Measurements from ENCODE around the gene AVPI1.
"Not testable (repeated sequence)": the region's sequence is repeated elsewhere in the genome, so short reads cannot be mapped to it uniquely, and the experiment has no call there.

Gene AVPI1

DNA sequence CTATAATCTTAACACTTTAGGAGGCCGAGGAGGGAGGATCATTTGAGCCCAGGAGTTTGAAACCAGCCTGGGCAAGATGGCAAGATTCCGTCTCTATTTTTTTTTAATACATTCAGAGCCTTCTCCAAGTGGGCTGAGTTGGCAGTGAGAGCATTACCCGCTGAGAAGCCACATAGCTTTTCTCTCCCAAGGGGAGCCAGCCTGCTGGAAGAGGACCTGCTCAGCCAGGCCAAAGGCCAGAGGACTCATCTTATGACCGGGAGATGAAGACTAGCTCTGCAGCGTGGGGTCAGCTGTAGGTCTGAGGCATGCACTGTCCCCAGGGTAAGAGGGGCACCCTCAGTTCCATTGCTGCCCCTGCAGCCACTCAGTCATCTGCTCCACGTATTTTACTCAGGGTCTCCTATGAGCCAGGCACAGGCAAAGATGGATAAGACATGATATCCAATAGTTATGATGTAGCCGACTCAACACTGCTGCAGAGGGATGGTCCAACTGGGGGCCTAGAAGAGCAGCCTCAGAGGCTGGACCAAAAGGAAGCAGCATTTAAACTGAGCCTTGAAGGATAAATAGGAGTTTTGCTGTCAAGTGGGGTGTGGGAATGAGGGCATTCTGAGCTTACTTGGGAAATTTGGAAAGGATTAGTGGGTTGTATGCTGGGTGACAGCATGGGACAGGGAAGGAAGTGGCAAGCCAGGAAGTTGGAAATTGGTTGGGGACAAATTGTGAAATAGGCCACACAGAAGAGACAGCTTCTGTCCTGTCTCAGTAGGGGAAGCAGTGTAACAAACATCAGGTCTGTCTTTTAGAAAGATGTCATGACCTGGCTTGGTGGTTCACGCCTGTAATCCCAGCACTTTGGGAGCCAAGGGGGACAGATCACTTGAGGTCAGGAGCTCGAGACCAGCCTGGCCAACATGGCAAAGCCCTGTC, 24.9 kb upstream of the AVPI1 start:
- DNase-seq (ENCODE audit: low spot score): no peak

DNA sequence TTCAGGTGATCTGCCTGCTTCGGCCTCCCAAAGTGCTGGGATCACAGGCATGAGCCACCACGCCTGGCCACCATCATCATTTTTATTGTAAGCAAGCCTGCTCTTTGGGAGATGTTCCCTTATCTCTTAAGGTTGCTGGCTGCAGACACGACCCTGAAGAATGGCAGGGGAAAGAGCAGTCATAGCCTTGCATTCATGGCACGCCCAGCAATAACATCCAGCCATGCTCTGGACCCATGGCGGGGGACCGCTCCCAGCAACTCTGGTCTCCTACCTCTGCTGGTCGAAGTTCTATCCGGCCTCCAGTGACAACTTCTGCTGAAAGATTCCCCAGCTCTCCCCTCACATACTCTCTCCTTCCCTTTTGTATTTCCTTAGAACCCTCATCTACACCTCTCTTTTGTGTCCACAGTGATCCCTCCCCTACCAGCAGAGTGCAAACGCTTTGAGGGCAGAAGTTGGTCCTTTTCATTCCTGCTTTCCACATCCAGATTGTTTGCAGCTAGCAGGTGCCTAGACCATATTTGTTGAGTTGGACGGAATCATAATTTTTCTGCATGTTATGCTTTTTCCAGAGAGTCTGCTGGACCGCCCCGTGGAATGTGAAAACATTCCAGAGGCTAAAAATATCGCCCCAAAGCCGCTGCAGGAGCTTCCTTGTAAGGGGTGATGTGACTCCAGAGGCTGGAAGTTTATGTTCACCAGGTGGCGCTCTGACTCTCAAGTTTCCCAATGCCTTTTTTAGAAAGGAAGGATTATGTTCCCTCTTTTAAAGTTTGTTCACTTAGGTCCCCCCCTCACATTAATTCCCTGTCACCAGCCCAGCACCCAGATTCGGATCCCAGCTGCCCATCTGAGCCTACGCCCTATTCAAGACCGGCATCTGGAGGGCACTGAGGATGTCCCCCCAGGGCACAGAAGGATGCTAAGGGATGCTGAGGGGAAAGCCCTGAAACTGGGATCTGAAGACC, 22.2 kb upstream of the AVPI1 start:
- peak; percentile 78 for DNase-seq (ENCODE audit: low spot score)

DNA sequence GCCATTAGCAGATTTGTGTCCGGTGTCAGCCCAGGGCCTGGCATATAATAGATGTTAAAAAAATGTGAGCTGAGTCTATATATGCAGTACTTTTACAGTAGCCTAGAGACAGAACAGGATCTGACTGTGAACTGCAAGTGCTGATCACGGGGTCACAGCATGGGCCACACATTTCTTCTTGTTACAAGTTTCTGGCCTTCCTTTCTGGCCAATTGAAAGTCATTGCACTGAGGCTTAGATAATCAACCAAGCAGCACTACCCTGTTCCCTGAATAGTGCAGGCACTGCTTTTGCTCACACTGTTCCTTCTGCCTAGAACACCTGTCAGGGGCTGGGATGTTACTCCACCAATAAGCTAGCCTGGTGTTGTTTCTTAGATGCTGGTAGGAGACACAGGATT, 21.1 kb upstream of the AVPI1 start:
- no peak for DNase-seq (ENCODE audit: low spot score)

DNA sequence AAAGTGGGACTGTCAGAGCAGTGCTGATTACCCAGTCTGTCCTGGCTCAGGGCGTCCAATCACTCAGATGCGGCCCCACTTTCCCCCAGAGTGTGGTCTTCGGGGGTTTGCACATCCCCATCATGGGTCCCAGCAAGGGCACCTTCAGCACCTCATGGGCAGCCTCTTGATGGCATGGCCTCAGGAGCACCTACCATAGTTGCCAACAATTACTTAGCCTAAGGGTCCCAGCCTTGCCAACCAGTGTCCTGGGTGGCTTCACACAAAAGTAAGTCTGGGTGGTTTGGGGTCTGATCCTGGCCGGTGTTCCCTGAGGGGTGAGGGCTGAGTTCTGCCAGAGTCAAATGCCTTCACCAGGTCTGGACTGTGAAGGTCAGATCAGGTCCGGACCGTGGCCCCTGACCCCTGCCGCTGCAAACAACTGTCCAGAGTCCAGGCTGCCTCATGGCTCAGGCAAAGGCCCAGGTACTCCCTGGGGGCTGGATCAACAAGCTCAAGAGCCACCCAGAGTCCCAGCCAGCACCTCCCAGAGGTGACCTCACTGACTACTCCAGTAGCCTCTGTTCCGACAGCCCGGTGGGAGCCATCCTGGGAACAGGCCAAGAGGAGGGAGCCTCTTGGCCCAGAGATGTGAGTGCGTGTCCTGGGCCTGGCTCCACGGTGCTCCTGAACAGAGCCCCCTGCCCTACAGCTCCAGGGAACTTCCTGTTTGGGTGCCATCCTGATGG, 20.3 kb upstream of the AVPI1 start:
- no peak for DNase-seq (ENCODE audit: low spot score)

DNA sequence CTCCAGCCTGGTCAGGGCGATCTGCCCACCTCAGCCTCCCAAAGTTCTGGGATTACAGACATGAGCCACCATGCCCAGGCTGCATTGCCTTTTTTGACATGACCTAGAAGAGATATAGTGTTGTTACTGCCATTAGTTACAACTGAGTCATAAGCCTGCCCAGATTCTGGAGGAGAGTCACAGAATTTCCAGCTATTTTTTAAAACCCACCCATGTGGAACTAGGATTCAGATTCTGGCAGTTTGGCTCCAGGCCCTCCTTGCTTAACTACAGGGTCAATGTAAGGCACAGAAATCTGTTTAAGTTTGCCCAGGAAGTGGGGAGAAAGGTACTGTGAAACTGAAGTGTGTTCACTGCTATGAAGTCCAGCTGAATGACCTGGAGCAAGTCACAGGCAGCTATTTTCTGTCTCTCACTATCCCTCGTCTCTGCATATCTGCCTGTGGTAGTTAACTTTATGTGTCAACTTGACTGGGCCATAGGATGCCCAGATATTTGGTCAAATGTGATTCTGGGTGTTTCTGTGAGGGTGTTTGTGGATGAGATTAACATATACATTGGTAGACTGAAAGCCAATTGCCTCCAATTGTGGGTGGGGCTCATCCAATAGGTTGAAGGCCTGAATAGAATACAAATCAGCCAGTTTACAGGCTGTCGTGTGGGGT, 18.1 kb upstream of the AVPI1 start:
- DNase-seq (ENCODE audit: low spot score): no peak

DNA sequence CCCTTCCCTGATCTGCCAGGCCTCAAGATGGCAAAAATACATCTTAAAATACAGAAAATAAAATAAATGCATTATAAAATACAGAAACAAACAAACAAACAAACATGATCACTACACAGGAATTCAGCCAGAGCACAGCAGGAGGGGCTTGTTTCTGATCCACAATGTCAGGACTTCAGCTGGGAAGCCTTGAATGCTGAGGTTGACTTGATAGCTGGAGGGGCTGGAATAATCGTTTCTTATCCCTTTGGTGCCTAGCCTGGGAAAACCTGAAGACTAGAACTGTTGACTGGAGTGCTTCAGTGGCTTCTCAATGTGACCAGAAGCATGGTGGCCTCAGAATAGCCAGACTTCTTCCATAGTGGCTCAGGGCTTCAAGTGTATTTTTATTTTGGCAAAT, 17.3 kb upstream of the AVPI1 start:
- no peak for DNase-seq (ENCODE audit: low spot score)

DNA sequence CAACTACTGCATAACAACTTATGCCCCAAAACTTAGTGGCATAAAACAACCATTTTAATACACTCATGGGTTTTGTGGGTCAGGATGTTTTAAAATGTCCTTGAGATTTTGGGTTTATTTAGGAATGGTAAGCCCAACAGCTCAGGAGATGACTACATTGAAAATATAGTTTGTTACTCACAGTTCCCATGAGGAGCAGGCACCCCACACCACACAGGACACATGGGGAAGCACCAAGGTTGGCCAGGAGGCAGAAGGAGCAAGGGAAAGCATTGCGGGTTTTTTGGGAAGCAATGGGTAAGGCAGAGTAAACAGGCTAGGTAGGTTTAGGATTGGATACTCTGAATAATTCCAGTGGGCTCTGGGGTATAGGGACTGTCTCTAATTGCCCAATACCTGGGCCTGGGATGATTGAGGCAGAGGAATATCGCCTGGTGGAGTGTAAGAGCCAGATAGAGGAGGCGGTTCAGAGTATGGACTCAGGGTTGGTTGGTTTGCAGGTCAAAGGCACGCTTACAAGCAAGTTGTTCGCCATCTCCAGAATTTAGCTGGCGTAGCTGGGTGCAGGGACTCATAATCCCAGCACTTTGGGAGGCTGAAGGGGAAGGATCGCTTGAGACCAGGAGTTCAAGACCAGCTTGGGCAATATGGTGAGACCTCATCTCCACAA, 16.5 kb upstream of the AVPI1 start:
- DNase-seq (ENCODE audit: low spot score): no peak

DNA sequence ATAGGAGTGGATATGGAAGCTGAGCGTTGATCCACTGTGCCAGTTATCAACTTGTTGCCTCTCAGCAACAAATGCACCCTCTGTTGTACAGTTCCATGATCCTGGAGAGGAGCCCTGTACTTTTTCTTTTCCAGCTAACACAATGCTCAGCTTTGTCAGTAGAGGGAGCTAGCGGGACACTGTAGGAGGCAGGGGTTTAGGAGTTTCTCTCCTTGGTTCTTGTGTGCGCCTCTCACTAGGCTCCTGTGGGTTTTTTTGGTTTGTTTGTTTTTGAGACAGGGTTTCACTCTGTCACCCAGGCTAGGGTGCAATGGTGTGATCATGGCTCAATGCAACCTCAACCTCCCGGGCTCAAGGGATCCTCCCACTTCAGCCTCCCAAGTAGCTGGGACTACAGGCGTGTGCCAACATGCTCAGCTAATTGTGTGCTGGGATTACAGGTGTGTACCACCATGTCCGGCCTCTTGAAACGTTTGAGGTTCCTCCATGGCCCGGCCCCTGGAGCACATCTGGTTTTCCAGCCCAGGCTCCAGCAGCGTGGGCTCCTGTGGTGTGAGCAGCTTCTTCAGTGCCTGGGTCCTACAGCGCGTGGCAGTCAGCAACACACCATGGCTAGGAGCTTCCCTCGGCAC, 14.5 kb upstream of the AVPI1 start:
- no peak for DNase-seq (ENCODE audit: low spot score)

DNA sequence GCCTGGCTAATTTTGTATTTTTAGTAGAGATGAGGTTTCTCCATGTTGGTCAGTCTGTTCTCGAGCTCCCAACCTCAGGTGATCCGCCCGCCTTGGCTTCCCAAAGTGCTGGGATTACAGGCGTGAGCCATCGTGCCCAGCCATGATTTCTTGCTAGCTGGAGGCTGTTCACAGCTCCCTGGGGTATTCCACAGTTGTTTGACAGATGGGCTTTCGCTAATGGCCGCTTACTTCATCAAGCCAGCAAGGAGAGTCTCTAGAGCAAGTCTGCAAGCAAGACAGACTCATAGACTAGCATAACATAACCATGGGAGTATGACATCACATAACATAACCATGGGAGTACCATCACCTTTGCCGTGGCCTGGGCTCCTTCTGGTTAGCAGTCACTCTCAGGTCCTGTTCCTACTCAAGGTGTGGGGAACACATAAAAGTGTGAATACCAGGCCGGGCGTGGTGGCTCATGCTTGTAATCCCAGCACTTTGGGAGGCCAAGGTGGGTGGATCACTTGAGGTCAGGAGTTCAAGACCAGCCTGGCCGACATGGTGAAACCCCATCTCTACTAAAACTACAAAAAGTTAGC, 11.1 kb upstream of the AVPI1 start:
- DNase-seq (ENCODE audit: low spot score): not testable (repeated sequence)

DNA sequence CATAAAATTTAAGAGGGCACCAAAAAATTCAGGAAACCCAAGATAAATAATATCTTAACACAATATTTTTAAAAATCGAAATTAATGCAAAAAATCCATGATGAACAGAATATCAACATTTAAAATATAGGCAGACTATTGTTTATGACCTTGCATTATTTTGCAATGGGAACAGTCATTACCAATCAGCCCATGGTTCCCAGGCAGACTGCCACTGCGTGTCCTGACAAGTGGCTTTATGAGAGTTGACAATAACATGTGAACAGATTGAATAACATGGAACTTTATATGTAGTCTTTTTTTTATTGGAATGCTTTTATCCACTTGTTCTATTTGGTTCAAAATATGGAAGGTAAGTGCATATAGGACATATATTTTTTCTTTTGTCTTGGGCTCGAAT, 3.1 kb upstream of the AVPI1 start:
- DNase-seq (ENCODE audit: low spot score): no peak

DNA sequence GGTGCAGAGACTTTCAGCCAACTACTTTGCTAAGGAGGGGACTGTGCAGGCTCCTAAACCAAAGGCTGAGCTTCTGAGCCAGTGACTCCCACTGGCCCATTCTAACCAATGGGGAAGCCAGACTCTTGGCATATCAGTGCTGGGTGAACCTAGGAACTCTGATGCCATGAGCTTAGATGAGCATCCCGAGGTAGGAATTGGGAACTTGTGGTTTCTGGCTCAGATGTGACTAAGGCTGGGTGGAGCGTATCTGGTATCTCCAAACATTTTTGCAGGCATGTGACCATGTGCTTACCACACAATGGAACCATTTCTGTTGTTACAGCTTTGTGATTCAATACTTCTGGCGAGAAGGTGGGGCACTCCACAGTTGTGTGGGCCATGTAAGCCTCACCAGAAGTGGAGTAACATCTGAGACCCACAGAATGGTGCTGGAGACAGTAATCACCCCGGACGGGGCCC, 2.5 kb upstream of the AVPI1 start:
- no peak for DNase-seq (ENCODE audit: low spot score)

DNA sequence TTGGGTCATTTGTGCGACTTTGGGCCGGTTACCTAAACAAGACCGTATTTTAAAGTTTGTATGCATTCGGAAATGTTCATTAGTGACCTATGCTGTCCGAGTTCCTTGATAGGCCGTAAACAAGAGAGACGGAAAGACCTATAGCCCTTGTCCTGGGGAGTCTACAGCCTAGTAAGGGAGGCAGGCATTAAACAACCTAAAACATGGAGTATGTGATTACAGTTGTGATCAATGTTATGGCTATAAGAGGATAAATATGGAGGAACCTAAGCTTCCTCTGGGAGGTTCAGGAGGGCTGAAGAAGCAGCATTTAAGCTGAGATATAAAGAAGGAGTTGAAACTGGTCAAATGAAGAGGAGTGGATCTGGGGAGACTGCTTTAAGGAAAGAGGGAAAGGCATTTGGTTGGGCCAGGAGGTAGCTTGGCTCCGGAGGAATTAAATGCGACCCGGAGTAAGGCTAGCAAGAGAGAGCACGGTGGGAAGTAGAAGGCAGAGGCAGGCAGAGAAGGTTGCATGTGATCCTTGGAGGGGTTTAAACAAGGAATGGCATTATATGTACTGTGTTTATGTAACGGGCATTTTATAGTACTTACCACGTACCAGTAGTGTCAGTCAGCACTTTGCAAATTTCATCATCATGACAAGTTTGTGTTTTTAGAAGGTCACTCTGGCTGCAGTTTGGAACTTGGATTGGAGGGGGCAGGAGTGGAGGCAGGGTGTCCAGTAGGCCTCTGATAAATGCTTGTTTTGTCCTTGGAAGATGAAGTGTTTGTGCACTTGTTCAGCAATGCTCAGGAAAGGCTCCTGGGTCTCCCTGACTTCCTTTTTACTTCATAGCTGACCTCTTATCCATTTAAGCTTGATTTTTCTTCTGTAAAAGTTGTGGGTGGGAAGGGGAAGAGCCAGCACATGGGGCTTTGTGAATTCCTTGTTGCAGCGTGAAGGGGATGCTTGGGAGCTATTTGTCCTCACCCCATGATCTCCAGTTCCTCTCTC, 1.0 kb upstream of the AVPI1 start:
- no peak for DNase-seq (ENCODE audit: low spot score)

DNA sequence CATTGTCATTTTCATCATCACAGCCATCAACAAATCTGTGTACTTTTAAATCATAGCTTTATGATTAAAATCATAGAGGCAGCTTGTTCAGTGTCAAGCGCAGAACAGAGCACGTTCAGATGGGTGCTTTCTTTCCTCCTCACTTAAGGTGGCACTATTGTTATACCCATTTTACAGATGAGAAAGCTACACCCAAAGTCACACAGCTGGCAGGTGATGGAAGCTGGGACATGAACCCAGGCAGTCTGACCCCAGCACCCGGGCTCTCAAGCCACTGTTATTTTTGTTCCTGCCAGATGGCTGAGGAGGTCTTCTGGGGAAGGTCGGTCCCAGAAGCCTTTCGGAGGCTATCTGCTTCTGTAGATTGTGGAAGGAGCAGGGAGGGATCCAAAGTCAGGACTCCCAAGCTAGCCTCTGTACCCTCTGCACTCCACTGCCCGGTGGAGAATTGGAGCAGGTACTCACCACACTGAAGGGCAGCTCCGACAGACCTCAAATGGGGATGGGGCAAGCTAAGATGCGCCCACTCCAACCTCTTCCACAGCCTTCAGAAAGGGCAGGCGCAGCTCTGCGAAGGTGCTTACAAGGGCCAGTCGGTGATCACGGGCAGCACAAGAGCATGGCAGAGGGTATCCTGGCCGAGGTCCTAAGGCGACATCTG, 610 bp downstream of the AVPI1 start:
- DNase-seq (ENCODE audit: low spot score): no peak

DNA sequence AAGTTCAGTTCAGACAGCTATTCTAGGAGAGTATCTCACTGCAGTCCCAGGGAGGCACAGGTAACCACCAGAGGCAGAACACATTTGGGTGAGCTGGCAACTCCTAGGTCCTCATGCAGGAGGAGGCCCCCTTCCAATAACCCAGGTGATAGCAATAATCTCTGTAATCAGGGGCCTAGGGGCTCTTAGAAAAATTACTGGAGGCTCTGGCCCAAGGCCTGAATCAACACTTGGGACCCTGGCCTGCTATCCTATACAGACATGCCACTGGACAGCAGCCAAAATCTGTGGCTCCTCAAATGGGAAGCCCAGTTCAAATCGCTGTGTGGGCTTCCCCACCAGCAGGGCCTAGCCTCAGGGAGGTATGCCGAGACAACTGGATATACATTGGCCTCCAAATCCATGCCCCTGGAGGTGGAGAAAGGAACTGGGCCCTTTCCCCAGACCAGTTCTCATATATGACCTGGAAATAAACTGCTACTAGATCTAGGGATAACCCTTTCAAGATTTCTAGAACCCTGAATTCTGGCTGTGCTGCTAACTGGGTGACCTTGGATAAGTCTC, 1.6 kb downstream of the AVPI1 start:
- no peak for DNase-seq (ENCODE audit: low spot score)

DNA sequence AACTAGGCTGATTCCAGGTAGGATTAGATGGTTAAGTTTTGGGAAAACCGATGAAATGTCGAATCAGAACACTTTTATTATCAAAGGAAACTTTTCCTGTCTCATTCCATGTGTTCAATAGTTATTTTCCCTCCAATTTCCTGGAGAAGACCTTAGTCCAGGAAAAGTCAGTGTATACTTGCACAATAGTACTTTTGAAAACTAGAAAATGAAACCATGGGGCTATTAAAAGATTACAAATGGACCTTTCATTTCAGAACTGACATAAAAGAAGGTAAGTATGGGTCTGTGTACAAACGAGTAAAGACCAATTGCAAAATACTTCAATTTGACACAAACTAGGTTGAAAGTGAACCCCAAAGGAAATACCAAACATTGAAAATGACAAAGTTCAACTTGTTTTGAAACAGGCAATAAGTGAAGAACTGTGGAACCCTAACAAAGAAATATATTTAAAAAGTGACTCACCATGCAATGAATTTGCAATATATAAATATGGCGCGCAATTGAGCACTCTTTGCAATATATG, 2.1 kb downstream of the AVPI1 start:
- DNase-seq (ENCODE audit: low spot score): no peak

DNA sequence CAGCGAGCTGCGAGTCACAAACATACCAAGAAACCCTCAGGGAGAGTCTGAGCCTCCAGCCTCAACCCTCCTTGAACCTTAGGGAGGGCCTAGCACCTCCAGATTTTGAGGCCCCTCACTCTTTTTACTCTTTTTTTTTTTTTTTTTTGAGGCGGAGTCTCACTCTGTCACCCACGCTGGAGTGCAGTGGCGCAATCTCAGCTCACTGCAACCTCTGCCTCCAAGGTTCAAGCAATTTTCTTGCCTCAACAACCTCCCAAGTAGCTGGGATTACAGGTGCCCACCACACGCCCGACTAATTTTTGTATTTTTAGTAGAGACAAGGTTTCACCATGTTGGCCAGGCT, 2.7 kb downstream of the AVPI1 start:
- DNase-seq (ENCODE audit: low spot score): not testable (repeated sequence)

DNA sequence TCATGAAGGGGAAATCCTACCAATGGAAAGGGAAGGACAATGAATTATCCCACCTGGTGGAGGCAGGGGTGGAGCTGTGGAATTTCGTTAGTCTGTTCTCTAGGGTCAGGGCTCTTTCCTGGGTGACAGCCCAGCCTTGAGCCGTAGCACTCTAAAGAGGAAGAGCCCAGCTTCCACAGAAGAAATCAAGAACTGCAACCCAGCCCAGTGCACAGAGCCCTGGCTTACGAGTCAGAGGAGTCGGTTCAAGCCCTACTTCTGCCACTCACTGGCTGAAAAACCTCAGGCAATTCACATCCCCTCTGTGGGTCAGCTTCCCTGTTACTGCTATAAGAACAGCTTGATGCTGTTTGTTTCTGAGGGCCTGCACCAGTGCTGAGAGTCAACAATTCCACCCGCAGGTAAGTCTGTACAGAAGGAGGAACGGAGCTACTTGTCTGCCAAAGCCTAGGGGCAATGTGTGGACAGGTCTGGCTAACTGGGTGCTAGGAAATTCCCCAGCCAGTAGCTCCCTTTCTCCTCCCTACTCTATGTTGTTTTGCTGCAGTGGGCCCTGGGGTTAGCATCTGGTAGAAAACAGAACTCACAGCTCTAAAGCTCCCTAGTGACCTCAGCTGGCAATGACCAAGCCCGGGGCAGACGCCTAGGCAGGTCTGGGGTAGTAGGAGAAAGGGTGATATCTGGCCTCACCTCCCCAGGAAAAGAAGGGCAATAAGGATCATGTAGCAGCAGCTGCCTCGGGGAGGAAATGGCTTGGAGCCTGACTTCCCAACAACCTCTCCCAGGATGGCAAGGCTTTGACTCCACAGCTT, 3.3 kb downstream of the AVPI1 start:
- DNase-seq (ENCODE audit: low spot score): no peak
